Tibial nerve (tissue), 3 donors: ENCODE data around the gene RAB5B.

ENCODE experiments used
- POLR2A ChIP-seq, 2 donors: fragments of 450-650 bp; IDR thresholded peaks; one replicate each; pipeline ENCODE4 v1.6.1; 2017; ENCODE audit warnings: antibody characterized with exemption in 2 of 2, mild to moderate bottlenecking in 2 of 2, moderate library complexity in 2 of 2
- TF ChIP-seq, protein P1 (sequence below), 5 experiments: fragments of 200-600 bp in 3 of 5; fragments of 450-650 bp in 2 of 5; sonication (generic) in 3 of 5; IDR thresholded peaks; one replicate each; pipeline ENCODE4 v1.5.1; 2016 to 2019; ENCODE audit warnings: antibody characterized with exemption in 5 of 5, mild to moderate bottlenecking in 3 of 5, moderate library complexity in 2 of 5

DNA sequence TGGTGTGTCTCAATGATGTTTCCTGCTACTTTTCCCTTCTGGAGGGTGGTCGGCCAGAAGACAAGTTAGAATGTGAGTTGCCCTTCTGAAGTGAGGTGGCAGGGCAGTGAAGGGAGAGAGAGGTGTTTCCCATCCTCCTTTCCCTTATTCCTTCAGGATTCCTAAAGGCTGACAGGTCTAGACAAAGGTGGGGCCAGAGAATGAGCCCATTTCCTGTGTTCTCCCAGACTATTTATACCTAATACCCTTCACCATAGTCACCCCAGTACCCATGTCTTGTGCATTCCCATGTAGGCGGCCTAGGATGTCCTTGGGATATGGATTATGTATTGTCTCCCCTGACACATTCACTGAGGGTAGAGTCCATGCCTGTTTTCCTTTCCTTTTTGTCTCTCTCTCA lies 35.9 kb upstream of the RAB5B start:
- TF ChIP-seq POLR2A (IDR thresholded peaks at IDR 0.05), result no peak
- TF ChIP-seq, protein P1, sequence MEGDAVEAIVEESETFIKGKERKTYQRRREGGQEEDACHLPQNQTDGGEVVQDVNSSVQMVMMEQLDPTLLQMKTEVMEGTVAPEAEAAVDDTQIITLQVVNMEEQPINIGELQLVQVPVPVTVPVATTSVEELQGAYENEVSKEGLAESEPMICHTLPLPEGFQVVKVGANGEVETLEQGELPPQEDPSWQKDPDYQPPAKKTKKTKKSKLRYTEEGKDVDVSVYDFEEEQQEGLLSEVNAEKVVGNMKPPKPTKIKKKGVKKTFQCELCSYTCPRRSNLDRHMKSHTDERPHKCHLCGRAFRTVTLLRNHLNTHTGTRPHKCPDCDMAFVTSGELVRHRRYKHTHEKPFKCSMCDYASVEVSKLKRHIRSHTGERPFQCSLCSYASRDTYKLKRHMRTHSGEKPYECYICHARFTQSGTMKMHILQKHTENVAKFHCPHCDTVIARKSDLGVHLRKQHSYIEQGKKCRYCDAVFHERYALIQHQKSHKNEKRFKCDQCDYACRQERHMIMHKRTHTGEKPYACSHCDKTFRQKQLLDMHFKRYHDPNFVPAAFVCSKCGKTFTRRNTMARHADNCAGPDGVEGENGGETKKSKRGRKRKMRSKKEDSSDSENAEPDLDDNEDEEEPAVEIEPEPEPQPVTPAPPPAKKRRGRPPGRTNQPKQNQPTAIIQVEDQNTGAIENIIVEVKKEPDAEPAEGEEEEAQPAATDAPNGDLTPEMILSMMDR (IDR thresholded peaks at IDR 0.05), result no peak
